Measurements from ENCODE around the gene NIN. TPM values are rescaled to one million over a fixed set of nuclear protein-coding genes. Genes with fewer than 3 reads are reported as not detected.

NIN gene
- total and polyA plus RNA-seq, 2 of the 4 experiments (the other 2 are of a cell fraction): 15.2 to 98.4 TPM

- Histone ChIP-seq H2AFZ (replicated peaks; ENCODE audit: low read length, poor library complexity) (no peak overlapping the region), H3K4me3 (ENCODE audit: insufficient read depth, low read depth, low read length) (no peak overlapping the region), H4K8ac (ENCODE audit: low read depth in 2 of 2, low read length in 2 of 2) (no peak overlapping the region), H3K27me3 (ENCODE audit: control insufficient read depth, insufficient read depth, low read length) (no peaks in the 10 kb centered on the region), H3K9me3 (ENCODE audit: control insufficient read depth, insufficient read depth, low read length) (no peaks in the 10 kb centered on the region), H3K18ac (ENCODE audit: low read depth, low read length) (no peak overlapping the region), H3K4ac (ENCODE audit: low read depth, low read length) (no peak overlapping the region), H3K9ac (ENCODE audit: low read depth, low read length) (no peak overlapping the region), H2BK120ac (ENCODE audit: low read depth, low read length) (no peak overlapping the region), H3K56ac (ENCODE audit: extremely low read depth, insufficient read depth, low read length) (no peak overlapping the region), H3K4me2 (ENCODE audit: low read depth, low read length) (no peak overlapping the region), H2AK5ac (ENCODE audit: low read depth, low read length) (no peak overlapping the region), H4K20me1 (ENCODE audit: insufficient read depth, low read length) (peaks cover 84% of the 10 kb centered on the region), H3K4me1 (ENCODE audit: control insufficient read depth, insufficient read depth, low read length) (peaks cover 22% of the 10 kb centered on the region), H3K14ac (replicated peaks; ENCODE audit: low read depth, low read length) (no peak overlapping the region), H3K36me3 (ENCODE audit: control insufficient read depth, insufficient read depth, low read length) (no peaks in the 10 kb centered on the region; the same call in 1 of the 2 replicates), H2BK20ac (ENCODE audit: low read depth, low read length) (no peak overlapping the region), H3K79me1 (ENCODE audit: low read depth in 1 of 2, low read length in 2 of 2) (peaks cover 48 to 89% of the 10 kb centered on the region in 2 experiments), H3K23ac (ENCODE audit: low read depth, low read length) (no peak overlapping the region), H4K91ac (ENCODE audit: insufficient read depth, low read depth, low read length) (no peak overlapping the region), H2AK9ac (replicated peaks; ENCODE audit: low read depth, low read length, poor library complexity) (no peak overlapping the region), H2BK5ac (ENCODE audit: low read depth, low read length, poor library complexity, severe bottlenecking) (no peak overlapping the region), H3K27ac (ENCODE audit: insufficient read depth, low read length) (no peak overlapping the region), H3K9me1 (ENCODE audit: insufficient read depth, low read length) (peaks cover 20% of the 10 kb centered on the region), H2BK15ac (ENCODE audit: low read depth, low read length) (no peak overlapping the region), H4K5ac (ENCODE audit: low read depth, low read length) (no peak overlapping the region)
- ATAC-seq (ENCODE audit: low read depth): no peak
- no peak for DNase-seq
- dilution Hi-C loops (cut with HindIII; ENCODE audit: low sequenced_read_pairs, unreplicated experiment): no loop called here
- no peak for TF ChIP-seq FOS (IDR thresholded peaks at IDR 0.05; ENCODE audit: low read depth, low read length)
- TF ChIP-seq RCOR1 (IDR thresholded peaks at IDR 0.05; ENCODE audit: insufficient replicate concordance, low read length): no peak
- no peak for TF ChIP-seq SMC3 (IDR thresholded peaks at IDR 0.05; ENCODE audit: low read depth, low read length)
- TF ChIP-seq CHD1 (IDR thresholded peaks at IDR 0.05; ENCODE audit: low read depth, low read length): no peak
- no peak for TF ChIP-seq POLR2A (IDR thresholded peaks at IDR 0.05; ENCODE audit: low read depth, low read length)
- TF ChIP-seq RAD21 (IDR thresholded peaks at IDR 0.05; ENCODE audit: low read length): no peak
- no peak for TF ChIP-seq CEBPB (IDR thresholded peaks at IDR 0.05; ENCODE audit: low read depth, low read length)
- TF ChIP-seq BHLHE40 (IDR thresholded peaks at IDR 0.05; ENCODE audit: low read depth, low read length): no peak
- TF ChIP-seq RFX5 (IDR thresholded peaks at IDR 0.05; ENCODE audit: low read depth, low read length): no peak
- TF ChIP-seq, protein P1, sequence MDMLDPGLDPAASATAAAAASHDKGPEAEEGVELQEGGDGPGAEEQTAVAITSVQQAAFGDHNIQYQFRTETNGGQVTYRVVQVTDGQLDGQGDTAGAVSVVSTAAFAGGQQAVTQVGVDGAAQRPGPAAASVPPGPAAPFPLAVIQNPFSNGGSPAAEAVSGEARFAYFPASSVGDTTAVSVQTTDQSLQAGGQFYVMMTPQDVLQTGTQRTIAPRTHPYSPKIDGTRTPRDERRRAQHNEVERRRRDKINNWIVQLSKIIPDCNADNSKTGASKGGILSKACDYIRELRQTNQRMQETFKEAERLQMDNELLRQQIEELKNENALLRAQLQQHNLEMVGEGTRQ (IDR thresholded peaks at IDR 0.05; ENCODE audit: low read depth, low read length): no peak
- no TSS peak for BruUV-seq (replicated peaks)
- intact Hi-C loops (cut with micrococcal nuclease): no loop called here
- WGBS, 2 experiments (ENCODE audit: extremely low coverage in 2 of 2, insufficient read length in 1 of 2): no CpG with 5 or more reads among the region's 1 CpG
- in situ Hi-C loops (cut with MboI; ENCODE audit: low sequenced_read_pairs): no loop called here
- ChIA-PET POLR2A (ENCODE audit: unreplicated experiment) (no interaction called here), CTCF (no interaction called here)
Observed at GRCh38 chr14:50825307-50825706, 5.7 kb downstream of the NIN start.
